Motor neuron (in vitro differentiated cells): ENCODE data around the gene ZFP14. TPM values are rescaled to one million over a fixed set of nuclear protein-coding genes. Genes with fewer than 3 reads are reported as not detected.
"Not testable (repeated sequence)": the region's sequence is repeated elsewhere in the genome, so short reads cannot be mapped to it uniquely, and the experiment has no call there.

Experiments used
- ATAC-seq, 8 experiments: fragments of 200-7000 bp; cut with Tn5 transposase; replicated peaks in 6 of 8; 2 replicates each; pipeline ENCODE4 v1.8.0; 2021; ENCODE audit warnings: mild to moderate bottlenecking in 8 of 8, moderate library complexity in 8 of 8
- H3K27ac ChIP-seq, 2 donors: fragments of 250-450 bp; sonication (Bioruptor Pico); 2 replicates each; pipeline ENCODE4 v1.9.0; 2021; ENCODE audit warnings: antibody characterized with exemption in 2 of 2, mild to moderate bottlenecking in 2 of 2, moderate library complexity in 1 of 2
- H3K4me1 ChIP-seq, 2 donors: fragments of 250-450 bp; sonication (Bioruptor Pico); replicated peaks in 1 of 2; 2 replicates each; pipeline ENCODE4 v1.6.1; 2021; ENCODE audit warnings: antibody characterized with exemption in 2 of 2, mild to moderate bottlenecking in 2 of 2, moderate library complexity in 1 of 2
- H3K4me3 ChIP-seq, 5 donors: fragments of 250-450 bp; sonication (Bioruptor Pico); 2 replicates each; pipeline ENCODE4 v1.9.0; 2021; ENCODE audit warnings: antibody characterized with exemption in 5 of 5, mild to moderate bottlenecking in 5 of 5, moderate library complexity in 4 of 5
- WGBS, 10 experiments: fragments of 450-650 bp; shearing (Covaris generic); methylation state at CpG; one replicate each; pipeline ENCODE4 v1.0.0; 2022; 5-methylcytosine and 5-hydroxymethylcytosine counted together
- in situ Hi-C, 9 experiments: fragments of 400-800 bp; cut with MboI; loops; one replicate each; pipeline ENCODE4 v1.15.0; 2021; ENCODE audit warnings: low sequenced_read_pairs in 9 of 9, low pct_unique_long_range_greater_than_20kb in 2 of 9; ENCODE audit not compliant: unreplicated experiment in 9 of 9
- total RNA-seq, 8 experiments: library from RNA; unstranded; fragments of 300-600 nt; gene quantifications; 2 replicates each; pipeline versions ENCODE4 v1.2.3 to v1.2.4, GENCODE V29; 2022

Gene ZFP14
- total RNA-seq, 8 experiments from 2014 or later, result 2.1 to 13.8 (median 10.6) TPM

- no peak overlapping the region for H3K4me3 ChIP-seq
- 78 to 100% (median 95%) methylated on average over 1 to 9 of the region's 11 CpGs for WGBS, 10 experiments
- no peaks in the 10 kb centered on the region for H3K4me1 ChIP-seq
- ATAC-seq, result no peak
- no peak overlapping the region for H3K27ac ChIP-seq
- in situ Hi-C loops, result no loop called here
Measured at GRCh38 chr19:36392916-36393673, 14.1 kb upstream of the ZFP14 start.

GRCh38 chr19:36379510-36379819, 464 bp upstream of the ZFP14 start:
- in situ Hi-C loops, result no loop called here
- Histone ChIP-seq H3K4me3 (peak overlapping the region; percentile 64 to 94 (median 75)), H3K4me1 (peaks cover 8% of the 10 kb centered on the region in 2 donors), H3K27ac (peak overlapping the region in 1 of 2 donors; percentile 83)
- ATAC-seq, result no peak
- 32 to 90% (median 75%) methylated on average over 2 to 5 of the region's 10 CpGs; no CpG with 5 or more reads in 4 of the 10 experiments for WGBS, 10 experiments

- in situ Hi-C loops, result no loop called here
- Histone ChIP-seq H3K27ac (peak overlapping the region; percentile 66 to 83), H3K4me3 (peak overlapping the region; percentile 64 to 94 (median 75)), H3K4me1 (peaks cover 8% of the 10 kb centered on the region in 2 donors)
- 41 to 90% (median 62%) methylated on average over 3 to 10 of the region's 10 CpGs; no CpG with 5 or more reads in 1 of the 10 experiments for WGBS, 10 experiments
- no peak for ATAC-seq
Measured at GRCh38 chr19:36377541-36378178, 1.3 kb downstream of the ZFP14 start.

- Histone ChIP-seq H3K27ac (no peak overlapping the region), H3K4me3 (no peak overlapping the region), H3K4me1 (peaks cover 8% of the 10 kb centered on the region in 2 donors)
- in situ Hi-C loops, result loop anchor here in 2 of 9 experiments (25.0 kb wide), 1 partner anchor 136 kb away; no protein-coding TSS in a partner anchor
- ATAC-seq, result no peak
- 81 to 100% (median 95%) methylated on average over 1 to 5 of the region's 5 CpGs for WGBS, 10 experiments
Measured at GRCh38 chr19:36373638-36374156, 5.3 kb downstream of the ZFP14 start.

GRCh38 chr19:36371886-36372285, 7.1 kb downstream of the ZFP14 start:
- ATAC-seq, result no peak
- in situ Hi-C loops, result loop anchor here in 2 of 9 experiments (25.0 kb wide), 1 partner anchor 135 kb away; no protein-coding TSS in a partner anchor
- Histone ChIP-seq H3K4me3 (no peak overlapping the region), H3K27ac (no peak overlapping the region), H3K4me1 (no peaks in the 10 kb centered on the region)

GRCh38 chr19:36363845-36364244, 15.2 kb downstream of the ZFP14 start:
- in situ Hi-C loops, result loop anchor here in 2 of 9 experiments (25.0 kb wide), 1 partner anchor 127 kb away; no protein-coding TSS in a partner anchor
- no peak for ATAC-seq
- Histone ChIP-seq H3K27ac (no peak overlapping the region), H3K4me1 (no peaks in the 10 kb centered on the region), H3K4me3 (no peak overlapping the region)
- WGBS, 10 experiments, result 60 to 100% (median 82%) methylated on average over 1 to 6 of the region's 6 CpGs; no CpG with 5 or more reads in 2 of the 10 experiments

GRCh38 chr19:36340786-36341372, 38.1 kb downstream of the ZFP14 start:
- no peak for ATAC-seq
- no peak overlapping the region for H3K4me3 ChIP-seq
- in situ Hi-C loops, result no loop called here
- 41 to 100% (median 93%) methylated on average over 1 to 10 of the region's 10 CpGs for WGBS, 10 experiments
- H3K4me1 ChIP-seq, result no peaks in the 10 kb centered on the region
- no peak overlapping the region for H3K27ac ChIP-seq

- 0 to 20% (median 6%) methylated on average over 2 to 23 of the region's 43 CpGs; no CpG with 5 or more reads in 1 of the 10 experiments for WGBS, 10 experiments
- Histone ChIP-seq H3K4me3 (peak overlapping the region; percentile 58 to 77 (median 66)), H3K4me1 (peaks cover 6 to 8% of the 10 kb centered on the region in 2 donors), H3K27ac (peak overlapping the region; percentile 42 to 53)
- peak; percentile 99 to 100 (median 99) for ATAC-seq
- in situ Hi-C loops, result no loop called here
Measured at GRCh38 chr19:36331353-36332228, 47.4 kb downstream of the ZFP14 start.

GRCh38 chr19:36330216-36330615, 48.8 kb downstream of the ZFP14 start:
- ATAC-seq, result no peak
- H3K4me1 ChIP-seq, result peaks cover 6 to 8% of the 10 kb centered on the region in 2 donors
- in situ Hi-C loops, result no loop called here
- peak overlapping the region in 3 of 5 donors; percentile 58 to 77 (median 62) for H3K4me3 ChIP-seq
- no peak overlapping the region for H3K27ac ChIP-seq
- 51 to 95% (median 93%) methylated on average over 2 to 16 of the region's 19 CpGs; no CpG with 5 or more reads in 3 of the 10 experiments for WGBS, 10 experiments

- not testable (repeated sequence) for ATAC-seq
Measured at GRCh38 chr19:36329534-36329933, 49.5 kb downstream of the ZFP14 start.

GRCh38 chr19:36326649-36327048, 52.4 kb downstream of the ZFP14 start:
- H3K4me3 ChIP-seq, H3K27ac ChIP-seq, in situ Hi-C loops, H3K4me1 ChIP-seq, ATAC-seq: not testable (repeated sequence)
- 85 to 94% (median 87%) methylated on average over 3 to 7 of the region's 10 CpGs; no CpG with 5 or more reads in 4 of the 10 experiments for WGBS, 10 experiments

More at GRCh38 chr19:36329534-36329933, 49.5 kb downstream of the ZFP14 start:
- H3K4me1 ChIP-seq, in situ Hi-C loops, H3K4me3 ChIP-seq, H3K27ac ChIP-seq: not testable (repeated sequence)
- WGBS, 10 experiments, result 86 to 100% (median 99%) methylated on average over 1 to 13 of the region's 16 CpGs; no CpG with 5 or more reads in 4 of the 10 experiments

GRCh38 chr19:36315164-36315563, 63.8 kb downstream of the ZFP14 start:
- in situ Hi-C loops, H3K4me3 ChIP-seq, H3K27ac ChIP-seq, ATAC-seq, H3K4me1 ChIP-seq: not testable (repeated sequence)
- no CpG with 5 or more reads among the region's 1 CpG for WGBS, 10 experiments
